HG02571 (cell line): ENCODE data around the gene PPHLN1.

Experiments
- ATAC-seq: cut with Tn5 transposase; IDR thresholded peaks from one replicate; pipeline ENCODE4 v1.9.1; 2021; ENCODE audit warnings: mild to moderate bottlenecking, moderate library complexity; ENCODE audit not compliant: unreplicated experiment

PPHLN1 gene

GRCh38 chr12:42474391-42474790 lies 148.4 kb downstream of the PPHLN1 start:
- ATAC-seq: no peak

- ATAC-seq: peak; percentile 44
Observed at GRCh38 chr12:42475106-42475505, 149.1 kb downstream of the PPHLN1 start.

- ATAC-seq: no peak
Observed at GRCh38 chr12:42477941-42478340, 152.0 kb downstream of the PPHLN1 start.

GRCh38 chr12:42481368-42481767 lies 155.4 kb downstream of the PPHLN1 start:
- no peak for ATAC-seq

DNA sequence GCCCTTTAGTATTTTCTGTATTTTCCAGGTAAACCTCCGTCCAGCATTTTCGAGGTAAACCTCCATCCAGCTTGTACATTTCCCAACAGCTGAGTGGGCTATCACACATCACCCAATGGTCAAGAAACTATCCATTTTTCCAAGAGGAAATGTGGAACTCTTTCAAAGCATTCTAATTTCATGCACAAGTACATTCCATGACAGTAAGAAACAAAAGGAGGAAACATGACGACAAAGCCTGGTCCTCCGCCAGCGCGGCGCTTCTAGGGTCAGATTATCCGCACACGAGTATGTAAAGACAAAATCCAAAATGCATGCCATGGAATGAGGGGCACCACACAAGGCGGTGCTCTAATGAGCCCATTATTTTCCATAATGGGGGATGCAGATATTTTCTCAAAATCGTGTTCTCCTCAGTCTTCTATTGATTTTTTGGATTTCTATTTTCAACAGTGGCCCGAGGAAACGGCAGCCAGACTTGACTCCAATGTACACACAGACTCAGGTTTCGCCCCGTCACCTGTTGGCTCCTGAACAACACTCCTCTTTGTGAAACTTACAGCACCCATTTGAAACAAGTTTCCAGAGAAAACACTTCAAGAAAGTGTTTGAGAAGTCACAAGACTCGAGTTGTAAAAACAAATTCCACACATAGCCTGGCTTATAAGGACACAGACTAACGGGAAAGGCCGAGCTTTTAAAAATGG lies 156.2 kb downstream of the PPHLN1 start:
- no peak for ATAC-seq

DNA sequence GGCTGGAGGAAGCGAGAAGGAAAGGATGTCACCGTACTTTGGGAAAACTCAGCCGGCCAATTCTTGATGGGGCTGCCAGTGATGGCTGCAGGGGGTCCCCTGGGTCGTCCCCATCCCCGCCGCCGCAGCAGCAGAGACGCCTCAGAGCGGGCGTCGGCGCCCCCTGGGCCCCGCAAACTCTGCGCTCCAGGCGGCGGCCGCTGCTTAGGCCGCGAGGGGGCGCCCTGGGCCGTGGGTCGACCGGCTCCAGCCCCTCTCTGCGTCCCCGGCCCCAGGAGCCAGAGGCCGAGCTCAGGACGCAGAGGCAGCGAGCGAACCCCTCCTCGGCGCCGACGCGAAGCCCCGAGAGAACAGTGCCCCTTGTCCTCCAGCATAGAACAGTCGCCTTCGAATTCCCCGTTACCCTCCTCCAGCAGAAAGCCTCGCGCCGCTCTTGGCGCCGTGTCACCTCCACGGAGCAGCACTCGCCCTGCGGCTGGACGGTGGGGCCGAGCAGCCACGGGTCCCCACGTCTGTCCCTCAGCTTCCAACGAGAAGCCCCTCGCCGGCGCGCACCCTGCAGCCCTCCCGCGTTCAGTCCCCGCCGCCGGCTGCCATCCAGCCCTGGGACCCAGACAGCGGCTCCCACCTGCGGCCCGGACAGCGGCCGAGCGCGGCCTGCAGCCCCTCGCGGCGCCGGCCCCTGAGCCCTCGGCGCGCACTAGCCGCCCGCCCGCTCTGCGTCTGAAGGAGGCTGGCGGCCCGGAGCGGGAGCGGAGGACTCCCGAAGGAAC lies 157.0 kb downstream of the PPHLN1 start:
- peak; percentile 73 for ATAC-seq

- ATAC-seq: peak; percentile 20
Observed at GRCh38 chr12:42483521-42483790, 157.5 kb downstream of the PPHLN1 start.

- no peak for ATAC-seq
Observed at GRCh38 chr12:42484996-42485395, 159.0 kb downstream of the PPHLN1 start.

DNA sequence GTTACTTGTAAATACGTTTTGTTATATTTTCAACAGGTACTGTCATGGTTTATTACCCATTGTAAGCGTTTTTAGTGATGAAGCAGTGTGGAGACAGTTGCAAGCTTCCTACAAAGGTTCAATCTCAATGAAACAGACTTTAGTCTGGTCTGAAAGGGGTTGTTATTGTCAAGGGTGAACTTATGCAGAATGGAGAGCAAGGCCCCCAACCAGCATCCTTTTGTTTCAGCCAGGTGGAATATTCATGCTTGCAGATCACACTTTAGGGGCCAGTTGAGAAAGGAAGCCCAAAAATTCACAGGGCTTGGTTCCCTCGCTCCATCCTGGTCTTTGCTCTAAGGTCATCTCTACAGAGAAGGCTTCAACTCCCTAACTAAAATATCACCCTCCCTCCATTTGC lies 159.9 kb downstream of the PPHLN1 start:
- no peak for ATAC-seq

GRCh38 chr12:42486407-42486806 lies 160.4 kb downstream of the PPHLN1 start:
- ATAC-seq: no peak

DNA sequence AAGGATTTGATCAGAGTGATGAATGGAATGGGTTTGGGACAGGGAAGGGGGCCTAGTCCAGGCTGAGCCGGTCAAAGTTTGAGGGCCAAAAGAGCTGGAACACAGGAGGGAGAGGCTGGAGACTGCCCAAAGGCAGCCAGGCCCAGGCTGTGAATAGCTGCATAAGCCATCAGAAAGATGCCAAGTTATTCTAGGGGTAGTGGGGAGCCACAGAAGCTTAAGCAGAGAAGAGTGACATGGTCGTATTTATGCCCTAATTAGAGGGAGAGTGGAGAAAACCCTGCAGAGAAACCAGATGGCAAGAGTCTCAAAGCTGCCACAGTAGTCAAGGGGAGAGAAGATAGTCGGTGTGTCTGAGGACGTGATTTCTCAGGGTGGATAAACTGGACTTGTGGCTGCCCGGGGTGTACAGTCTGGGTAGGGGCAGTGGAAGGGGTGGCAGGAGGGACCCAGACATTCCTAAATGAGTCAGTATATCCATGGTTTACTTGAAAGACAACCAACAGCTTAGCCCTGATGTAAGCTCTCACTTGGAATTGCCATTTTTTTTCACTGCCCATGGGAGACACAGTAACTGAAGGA lies 164.4 kb downstream of the PPHLN1 start:
- ATAC-seq: no peak
